Measurements from ENCODE around the gene AASDH. TPM values are rescaled to one million over a fixed set of nuclear protein-coding genes. Genes with fewer than 3 reads are reported as not detected.

Gene AASDH
- total RNA-seq, 1 experiment from 2014 or later, result 3.8 TPM

DNA sequence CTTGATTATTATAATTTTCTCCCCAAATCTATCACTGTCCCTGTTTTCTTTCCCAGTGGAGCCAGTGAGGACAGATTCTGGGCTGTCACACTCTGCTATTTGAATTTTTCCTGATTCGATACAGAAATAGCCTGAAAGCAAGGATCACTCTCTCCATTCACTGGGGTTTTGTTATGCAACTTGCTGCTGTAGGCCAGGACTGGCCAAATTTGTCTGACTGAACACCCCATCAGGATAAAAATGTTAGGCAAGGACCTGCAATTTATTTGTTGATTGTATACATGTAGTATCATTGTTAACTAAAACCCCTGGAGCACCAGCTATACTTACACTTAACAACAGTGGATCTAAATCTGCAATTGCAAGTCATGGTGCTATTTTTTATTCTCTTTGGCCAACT lies 68.7 kb downstream of the AASDH start:
- H3K36me3 ChIP-seq (ENCODE audit: insufficient read depth, low read length, poor library complexity, severe bottlenecking), result no peaks in the 10 kb centered on the region
- H3K27ac ChIP-seq (ENCODE audit: low read depth, low read length, poor library complexity, severe bottlenecking), result no peak overlapping the region
- no peaks in the 10 kb centered on the region for H3K27me3 ChIP-seq (replicated peaks; ENCODE audit: insufficient read depth, low read depth, low read length, poor library complexity)
- ChIA-PET CTCF (no interaction called here), POLR2A (ENCODE audit: low non-redundant PET) (no interaction called here)
- no peak for DNase-seq (ENCODE audit: low spot score)
- H3K4me3 ChIP-seq (ENCODE audit: low read depth, low read length, poor library complexity, severe bottlenecking), result no peak overlapping the region
- BruUV-seq (replicated peaks), result no TSS peak
- no peaks in the 10 kb centered on the region for H3K4me1 ChIP-seq (ENCODE audit: insufficient read depth, low read length, poor library complexity, severe bottlenecking)
- TF ChIP-seq, protein P1, sequence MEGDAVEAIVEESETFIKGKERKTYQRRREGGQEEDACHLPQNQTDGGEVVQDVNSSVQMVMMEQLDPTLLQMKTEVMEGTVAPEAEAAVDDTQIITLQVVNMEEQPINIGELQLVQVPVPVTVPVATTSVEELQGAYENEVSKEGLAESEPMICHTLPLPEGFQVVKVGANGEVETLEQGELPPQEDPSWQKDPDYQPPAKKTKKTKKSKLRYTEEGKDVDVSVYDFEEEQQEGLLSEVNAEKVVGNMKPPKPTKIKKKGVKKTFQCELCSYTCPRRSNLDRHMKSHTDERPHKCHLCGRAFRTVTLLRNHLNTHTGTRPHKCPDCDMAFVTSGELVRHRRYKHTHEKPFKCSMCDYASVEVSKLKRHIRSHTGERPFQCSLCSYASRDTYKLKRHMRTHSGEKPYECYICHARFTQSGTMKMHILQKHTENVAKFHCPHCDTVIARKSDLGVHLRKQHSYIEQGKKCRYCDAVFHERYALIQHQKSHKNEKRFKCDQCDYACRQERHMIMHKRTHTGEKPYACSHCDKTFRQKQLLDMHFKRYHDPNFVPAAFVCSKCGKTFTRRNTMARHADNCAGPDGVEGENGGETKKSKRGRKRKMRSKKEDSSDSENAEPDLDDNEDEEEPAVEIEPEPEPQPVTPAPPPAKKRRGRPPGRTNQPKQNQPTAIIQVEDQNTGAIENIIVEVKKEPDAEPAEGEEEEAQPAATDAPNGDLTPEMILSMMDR (conservative IDR thresholded peaks at IDR 0.05; ENCODE audit: low read depth, low read length), result no peak
- no peak for TF ChIP-seq EZH2 (IDR thresholded peaks at IDR 0.05; ENCODE audit: borderline replicate concordance, low read depth, low read length, poor library complexity, severe bottlenecking)
- intact Hi-C loops (cut with micrococcal nuclease; ENCODE audit: unreplicated experiment), result no loop called here
- no peaks in the 10 kb centered on the region for H3K9me3 ChIP-seq (ENCODE audit: low read depth, low read length, poor library complexity, severe bottlenecking)

DNA sequence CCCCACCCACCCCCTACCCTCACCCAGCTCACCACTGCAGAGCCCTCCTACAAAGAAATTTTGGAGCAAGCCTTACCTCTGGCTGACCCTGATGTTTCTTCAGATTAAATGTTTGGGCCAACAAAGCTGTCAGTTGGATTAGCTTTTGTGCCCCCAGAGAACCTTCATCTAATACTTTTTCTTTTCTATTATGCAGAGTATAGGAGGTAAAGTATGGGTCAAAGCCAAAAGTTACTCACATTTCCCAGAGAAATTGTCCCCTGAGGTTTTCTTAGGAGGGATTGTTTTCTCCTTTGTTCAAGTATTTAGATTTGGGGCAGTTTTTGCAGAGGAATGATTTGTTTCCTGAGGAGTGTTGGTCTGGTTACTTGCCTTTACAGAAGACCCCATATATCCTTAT lies 69.5 kb downstream of the AASDH start:
- no peaks in the 10 kb centered on the region for H3K36me3 ChIP-seq (ENCODE audit: insufficient read depth, low read length, poor library complexity, severe bottlenecking)
- no peaks in the 10 kb centered on the region for H3K9me3 ChIP-seq (ENCODE audit: low read depth, low read length, poor library complexity, severe bottlenecking)
- no peaks in the 10 kb centered on the region for H3K27me3 ChIP-seq (replicated peaks; ENCODE audit: insufficient read depth, low read depth, low read length, poor library complexity)
- H3K4me3 ChIP-seq (ENCODE audit: low read depth, low read length, poor library complexity, severe bottlenecking), result no peak overlapping the region
- TF ChIP-seq, protein P1 (conservative IDR thresholded peaks at IDR 0.05; ENCODE audit: low read depth, low read length), result no peak
- no peak for TF ChIP-seq EZH2 (IDR thresholded peaks at IDR 0.05; ENCODE audit: borderline replicate concordance, low read depth, low read length, poor library complexity, severe bottlenecking)
- ChIA-PET POLR2A (ENCODE audit: low non-redundant PET) (no interaction called here), CTCF (no interaction called here)
- H3K27ac ChIP-seq (ENCODE audit: low read depth, low read length, poor library complexity, severe bottlenecking), result no peak overlapping the region
- intact Hi-C loops (cut with micrococcal nuclease; ENCODE audit: unreplicated experiment), result no loop called here
- no peaks in the 10 kb centered on the region for H3K4me1 ChIP-seq (ENCODE audit: insufficient read depth, low read length, poor library complexity, severe bottlenecking)
- BruUV-seq (replicated peaks), result no TSS peak
- DNase-seq (ENCODE audit: low spot score), result no peak

DNA sequence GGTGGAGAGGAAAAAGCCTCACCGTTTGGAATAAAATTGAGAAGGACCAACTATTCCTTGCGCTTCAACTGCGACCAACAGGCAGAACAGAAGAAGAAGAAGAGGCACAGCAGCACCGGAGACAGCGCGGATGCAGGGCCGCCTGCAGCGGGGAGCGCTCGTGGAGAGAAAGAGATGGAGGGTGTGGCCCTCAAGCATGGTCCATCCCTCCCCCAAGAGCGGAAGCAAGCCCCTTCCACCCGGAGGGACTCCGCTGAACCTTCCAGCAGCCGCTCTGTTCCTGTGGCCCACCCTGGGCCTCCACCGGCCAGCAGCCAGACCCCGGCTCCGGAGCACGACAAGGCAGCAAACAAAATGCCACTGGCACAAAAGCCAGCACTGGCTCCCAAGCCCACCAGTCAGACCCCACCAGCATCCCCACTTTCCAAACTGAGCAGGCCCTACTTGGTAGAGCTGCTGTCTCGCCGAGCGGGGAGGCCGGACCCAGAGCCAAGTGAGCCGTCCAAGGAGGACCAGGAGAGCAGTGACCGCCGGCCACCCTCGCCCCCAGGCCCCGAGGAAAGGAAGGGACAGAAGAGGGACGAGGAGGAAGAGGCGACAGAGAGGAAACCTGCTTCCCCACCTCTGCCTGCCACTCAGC lies 71.2 kb downstream of the AASDH start:
- Histone ChIP-seq H3K9me3 (ENCODE audit: low read depth, low read length, poor library complexity, severe bottlenecking) (no peaks in the 10 kb centered on the region), H3K4me3 (ENCODE audit: low read depth, low read length, poor library complexity, severe bottlenecking) (no peak overlapping the region), H3K4me1 (ENCODE audit: insufficient read depth, low read length, poor library complexity, severe bottlenecking) (no peaks in the 10 kb centered on the region), H3K27ac (ENCODE audit: low read depth, low read length, poor library complexity, severe bottlenecking) (no peak overlapping the region), H3K36me3 (ENCODE audit: insufficient read depth, low read length, poor library complexity, severe bottlenecking) (no peaks in the 10 kb centered on the region), H3K27me3 (replicated peaks; ENCODE audit: insufficient read depth, low read depth, low read length, poor library complexity) (no peaks in the 10 kb centered on the region)
- DNase-seq (ENCODE audit: low spot score), result no peak
- TF ChIP-seq, protein P1 (conservative IDR thresholded peaks at IDR 0.05; ENCODE audit: low read depth, low read length), result no peak
- no peak for TF ChIP-seq EZH2 (IDR thresholded peaks at IDR 0.05; ENCODE audit: borderline replicate concordance, low read depth, low read length, poor library complexity, severe bottlenecking)
- no TSS peak for BruUV-seq (replicated peaks)
- CTCF ChIA-PET, result no interaction called here
- POLR2A ChIA-PET (ENCODE audit: low non-redundant PET), result no interaction called here
- intact Hi-C loops (cut with micrococcal nuclease; ENCODE audit: unreplicated experiment), result no loop called here
